ENCODE data around the gene SCP2.

DNA sequence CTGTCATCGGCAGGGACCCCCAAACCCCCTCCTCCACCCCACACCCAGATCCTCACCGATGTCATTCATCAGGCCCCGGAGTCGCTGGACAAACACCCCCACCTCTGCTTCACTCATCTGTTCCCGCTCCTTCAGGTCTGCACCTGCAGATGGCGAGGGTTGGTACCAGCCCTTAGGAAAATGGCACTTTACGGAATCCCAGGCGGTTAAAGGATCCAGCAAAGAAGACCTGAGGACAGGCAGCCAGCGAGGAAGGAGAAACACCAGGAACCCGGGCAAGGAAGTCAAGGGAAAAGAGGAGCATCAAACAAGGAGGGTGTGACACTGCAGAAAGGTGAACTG, 19.3 kb upstream of the SCP2 start:
- TF ChIP-seq, protein P1, sequence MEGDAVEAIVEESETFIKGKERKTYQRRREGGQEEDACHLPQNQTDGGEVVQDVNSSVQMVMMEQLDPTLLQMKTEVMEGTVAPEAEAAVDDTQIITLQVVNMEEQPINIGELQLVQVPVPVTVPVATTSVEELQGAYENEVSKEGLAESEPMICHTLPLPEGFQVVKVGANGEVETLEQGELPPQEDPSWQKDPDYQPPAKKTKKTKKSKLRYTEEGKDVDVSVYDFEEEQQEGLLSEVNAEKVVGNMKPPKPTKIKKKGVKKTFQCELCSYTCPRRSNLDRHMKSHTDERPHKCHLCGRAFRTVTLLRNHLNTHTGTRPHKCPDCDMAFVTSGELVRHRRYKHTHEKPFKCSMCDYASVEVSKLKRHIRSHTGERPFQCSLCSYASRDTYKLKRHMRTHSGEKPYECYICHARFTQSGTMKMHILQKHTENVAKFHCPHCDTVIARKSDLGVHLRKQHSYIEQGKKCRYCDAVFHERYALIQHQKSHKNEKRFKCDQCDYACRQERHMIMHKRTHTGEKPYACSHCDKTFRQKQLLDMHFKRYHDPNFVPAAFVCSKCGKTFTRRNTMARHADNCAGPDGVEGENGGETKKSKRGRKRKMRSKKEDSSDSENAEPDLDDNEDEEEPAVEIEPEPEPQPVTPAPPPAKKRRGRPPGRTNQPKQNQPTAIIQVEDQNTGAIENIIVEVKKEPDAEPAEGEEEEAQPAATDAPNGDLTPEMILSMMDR (IDR thresholded peaks at IDR 0.05) = no peak
- TF ChIP-seq POLR2AphosphoS5 (IDR thresholded peaks at IDR 0.05) = no peak
